ENCODE results near the gene ETV6.

DNA sequence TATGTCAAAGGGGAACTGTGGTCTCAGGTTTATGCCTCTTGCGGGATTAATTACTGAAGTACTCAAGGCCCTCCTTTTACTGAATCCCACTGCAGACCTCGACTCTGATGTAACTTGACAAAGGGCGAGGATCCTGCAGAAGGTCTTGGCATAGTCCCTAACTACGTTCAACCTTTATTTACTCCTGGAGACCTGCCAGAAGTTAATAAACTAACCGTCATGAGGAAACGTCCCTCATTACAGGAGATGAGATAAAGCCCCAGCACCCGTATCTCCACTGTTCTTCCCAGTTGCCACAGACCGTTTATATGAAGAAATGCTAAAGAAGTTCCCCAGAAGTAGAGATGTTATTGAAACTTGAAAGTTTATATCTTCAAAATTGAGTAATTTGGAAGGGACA is 190.9 kb downstream of the ETV6 start:
- no peak for TF ChIP-seq ZNF274 (IDR thresholded peaks at IDR 0.05; ENCODE audit: low read depth, low read length)
- no peak for TF ChIP-seq YY1 (IDR thresholded peaks at IDR 0.05; ENCODE audit: insufficient read depth, insufficient read length)
